Stimulated activated CD8-positive, alpha-beta memory T cell treated with anti-CD3 and anti-CD28 coated beads, Interleukin-12 subunit alpha, Interleukin-12 subunit beta, amount 100 ng/mL, for 4 hours (primary cell): Measurements from ENCODE around the gene CRISPLD2.

ENCODE experiments used
- DNase-seq: peaks from one replicate; pipeline ENCODE4 v3.0.0-alpha.2; 2020; ENCODE audit warnings: low read depth

The CRISPLD2 gene

DNA sequence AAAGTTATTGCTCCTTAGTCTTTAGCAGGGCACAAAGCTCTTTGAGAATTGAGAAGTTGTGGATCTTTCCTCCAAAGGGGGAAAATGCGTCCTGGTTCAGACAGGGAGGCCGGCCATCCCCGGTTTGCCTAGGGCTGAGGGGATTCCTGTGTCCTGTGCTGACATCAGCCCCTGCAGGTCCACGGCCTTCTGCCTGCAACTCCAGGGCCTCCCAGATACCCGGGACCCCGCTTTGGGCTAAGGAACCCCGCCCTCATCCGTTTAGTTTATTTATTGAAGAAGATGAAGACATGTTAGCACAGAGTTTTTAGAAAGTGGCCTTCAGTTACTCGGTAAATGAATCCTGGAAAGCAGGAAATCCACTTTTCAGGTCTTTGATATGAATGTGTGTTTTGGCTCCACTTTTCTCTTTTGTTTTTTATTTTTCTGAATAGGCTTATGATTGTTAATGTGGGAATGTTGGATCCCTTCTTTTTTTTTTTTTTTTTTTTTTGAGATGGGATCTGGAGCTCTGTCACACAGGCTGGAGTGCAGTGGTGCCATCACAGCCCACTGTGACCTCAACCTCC is 65.6 kb downstream of the CRISPLD2 start:
- DNase-seq: no peak

DNA sequence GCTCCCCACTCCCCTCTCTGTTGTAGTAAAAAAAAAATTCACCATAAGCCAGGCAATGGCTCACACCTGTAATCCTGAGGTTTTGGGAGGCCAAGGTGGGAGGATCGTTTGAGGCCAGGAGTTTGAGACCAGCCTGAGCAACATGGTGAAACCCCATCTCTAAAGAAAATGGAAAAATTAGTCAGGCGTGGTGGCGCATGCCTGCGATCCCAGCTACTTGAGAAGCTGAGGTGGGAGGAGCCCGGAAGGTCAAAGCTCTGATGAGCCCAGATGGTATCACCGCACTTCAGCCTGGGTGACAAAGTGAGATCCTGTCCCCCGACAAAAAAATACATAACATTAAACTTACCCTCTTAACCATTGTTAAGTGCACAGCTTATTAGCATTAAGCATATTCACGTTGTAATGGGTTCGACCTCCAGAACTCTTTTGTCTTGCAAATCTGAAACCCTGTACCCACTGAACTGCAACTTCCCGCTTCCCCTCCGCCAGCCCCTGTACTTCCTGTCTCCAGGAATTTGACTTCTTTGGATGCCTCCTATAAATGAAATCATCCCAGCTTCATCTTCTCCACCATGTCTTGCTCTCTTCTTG is 66.8 kb downstream of the CRISPLD2 start:
- no peak for DNase-seq

DNA sequence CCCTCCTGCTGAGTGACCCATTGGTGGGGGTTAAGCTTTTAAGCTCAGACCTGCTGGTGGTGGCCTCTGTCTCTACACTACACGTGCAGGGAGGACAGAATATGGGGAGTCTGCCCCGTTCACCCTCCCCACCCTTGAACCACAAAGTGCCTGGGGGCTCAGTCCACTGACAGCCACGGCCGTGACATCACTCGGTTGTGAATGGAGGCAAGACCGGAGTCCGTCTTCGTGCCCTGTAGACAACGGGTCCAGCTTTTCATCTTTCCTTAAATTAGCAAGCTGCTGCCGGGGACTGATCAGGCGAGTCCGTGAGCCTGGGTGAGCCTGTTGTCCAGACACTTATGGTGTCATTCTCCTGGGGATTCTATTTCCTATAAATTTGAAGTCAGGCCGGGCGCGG is 67.4 kb downstream of the CRISPLD2 start:
- DNase-seq: no peak

DNA sequence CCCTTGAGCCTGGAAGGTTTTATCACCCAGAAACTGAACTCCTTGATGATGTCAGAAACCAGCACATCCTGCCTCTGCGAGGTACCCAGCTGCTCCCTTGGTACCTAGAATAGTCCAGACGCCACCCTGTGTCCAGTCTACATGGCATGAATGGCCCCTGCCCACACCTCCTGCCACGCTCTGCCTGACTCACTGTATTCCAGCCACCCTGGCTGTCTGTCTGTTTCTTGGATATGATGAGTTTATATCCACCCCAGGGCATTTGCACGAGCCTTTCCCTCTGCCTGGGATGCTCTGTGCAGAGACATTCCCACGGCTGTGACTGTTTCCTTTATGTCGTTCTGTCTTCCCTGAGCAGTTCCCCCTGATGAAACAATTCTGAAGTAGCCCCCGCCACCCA is 68.7 kb downstream of the CRISPLD2 start:
- no peak for DNase-seq

DNA sequence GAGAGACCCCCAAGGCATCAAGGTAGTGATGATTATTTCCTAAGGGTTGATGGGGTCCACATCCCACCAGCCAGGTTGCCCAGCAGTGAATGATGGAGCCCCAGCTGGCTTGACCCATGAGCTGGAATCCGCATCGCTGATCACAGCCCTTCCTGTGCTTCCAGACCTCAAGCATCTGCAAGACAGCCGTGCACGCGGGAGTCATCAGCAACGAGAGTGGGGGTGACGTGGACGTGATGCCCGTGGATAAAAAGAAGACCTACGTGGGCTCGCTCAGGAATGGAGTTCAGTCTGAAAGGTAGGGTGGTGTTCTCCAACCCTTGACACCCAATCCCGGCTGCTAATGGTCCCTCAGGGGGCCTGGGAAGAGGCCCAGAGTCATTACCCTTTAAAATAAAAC is 69.3 kb downstream of the CRISPLD2 start:
- DNase-seq: no peak

DNA sequence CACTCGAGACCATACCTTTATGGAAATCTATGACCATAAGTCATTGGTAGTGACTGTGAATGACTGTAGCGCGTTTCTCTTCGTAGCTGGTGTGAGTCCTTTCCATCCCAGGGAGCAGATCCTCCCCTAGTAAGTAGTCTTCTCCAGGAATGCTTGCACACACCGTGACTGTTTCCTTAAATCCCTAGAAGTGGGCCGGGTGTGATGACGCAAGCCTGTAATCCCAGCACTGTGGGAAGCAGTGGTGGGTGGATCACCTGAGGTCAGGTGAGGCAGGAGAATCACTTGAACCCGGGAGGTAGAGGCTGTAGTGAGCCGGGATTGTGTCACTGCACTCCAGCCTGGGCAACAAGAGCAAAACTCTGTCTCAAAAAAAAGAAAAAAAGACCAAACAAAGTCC is 70.6 kb downstream of the CRISPLD2 start:
- no peak for DNase-seq

DNA sequence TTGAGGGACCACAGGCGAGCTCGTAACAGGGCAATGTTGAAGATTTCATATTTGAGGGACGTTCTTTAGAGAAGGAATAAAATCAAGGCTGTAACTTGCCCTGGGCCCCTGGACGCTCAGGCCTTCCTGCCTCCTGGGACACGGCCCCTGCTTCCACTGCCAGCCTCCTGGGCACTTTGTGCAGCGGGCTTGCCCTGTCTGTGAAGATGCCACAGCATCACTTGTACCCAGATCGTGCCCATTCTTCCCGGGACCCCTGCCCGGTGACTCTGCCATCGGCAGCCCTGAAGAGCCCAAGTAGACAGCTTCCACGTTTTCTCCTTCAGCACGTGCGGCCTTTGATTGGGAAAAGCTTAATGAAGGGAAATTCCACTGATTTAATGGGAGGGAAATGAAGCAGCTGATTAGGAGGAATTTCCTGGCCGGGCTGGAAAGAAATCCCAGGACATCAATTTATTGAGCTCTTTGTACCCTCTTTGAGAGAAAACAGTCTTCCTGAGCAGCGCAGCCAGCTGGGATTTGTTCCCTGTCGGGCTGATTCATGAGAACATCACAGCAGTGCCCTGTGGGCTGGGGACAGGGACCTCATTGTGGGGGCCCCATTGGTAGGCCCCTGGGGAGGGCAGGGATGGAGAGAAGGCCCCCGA is 71.5 kb downstream of the CRISPLD2 start:
- no peak for DNase-seq

DNA sequence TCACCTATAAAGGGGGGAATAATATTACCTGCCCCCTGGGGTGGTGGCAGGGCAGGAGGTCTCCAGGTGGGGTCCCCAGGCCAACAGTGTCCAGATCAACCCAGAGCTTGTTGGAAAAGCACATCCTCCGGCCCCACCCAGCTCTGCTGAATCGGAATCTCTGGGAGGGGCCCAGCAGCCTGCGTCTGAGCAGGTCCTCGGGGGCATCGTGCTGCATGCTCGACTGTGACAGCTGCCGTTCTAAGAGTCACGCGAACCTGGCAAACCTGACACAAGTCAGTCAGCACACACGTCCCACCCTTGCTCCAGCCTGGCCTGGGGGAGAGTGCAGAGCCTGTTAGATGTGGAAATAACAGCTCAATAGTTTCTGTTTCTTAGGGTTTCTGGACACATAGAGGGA is 72.3 kb downstream of the CRISPLD2 start:
- DNase-seq: no peak

DNA sequence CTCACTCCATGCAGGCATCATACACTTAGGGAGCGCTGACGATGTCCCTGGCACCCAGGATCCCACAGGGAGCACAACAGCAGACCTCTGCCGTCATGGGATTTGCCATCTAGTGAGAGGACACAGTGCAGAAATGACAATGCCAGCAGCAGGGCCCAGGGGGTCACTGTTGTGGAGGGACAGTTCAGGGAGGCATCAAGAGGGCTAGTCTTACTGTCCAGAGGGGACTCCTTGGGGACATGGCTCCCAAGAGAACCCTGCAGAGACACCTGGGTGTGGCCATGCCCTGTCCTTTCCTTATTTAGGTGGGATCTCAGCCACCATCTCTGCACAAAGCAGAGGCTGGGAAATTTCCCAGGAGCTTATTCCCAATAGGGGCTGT is 73.7 kb downstream of the CRISPLD2 start:
- DNase-seq: no peak

DNA sequence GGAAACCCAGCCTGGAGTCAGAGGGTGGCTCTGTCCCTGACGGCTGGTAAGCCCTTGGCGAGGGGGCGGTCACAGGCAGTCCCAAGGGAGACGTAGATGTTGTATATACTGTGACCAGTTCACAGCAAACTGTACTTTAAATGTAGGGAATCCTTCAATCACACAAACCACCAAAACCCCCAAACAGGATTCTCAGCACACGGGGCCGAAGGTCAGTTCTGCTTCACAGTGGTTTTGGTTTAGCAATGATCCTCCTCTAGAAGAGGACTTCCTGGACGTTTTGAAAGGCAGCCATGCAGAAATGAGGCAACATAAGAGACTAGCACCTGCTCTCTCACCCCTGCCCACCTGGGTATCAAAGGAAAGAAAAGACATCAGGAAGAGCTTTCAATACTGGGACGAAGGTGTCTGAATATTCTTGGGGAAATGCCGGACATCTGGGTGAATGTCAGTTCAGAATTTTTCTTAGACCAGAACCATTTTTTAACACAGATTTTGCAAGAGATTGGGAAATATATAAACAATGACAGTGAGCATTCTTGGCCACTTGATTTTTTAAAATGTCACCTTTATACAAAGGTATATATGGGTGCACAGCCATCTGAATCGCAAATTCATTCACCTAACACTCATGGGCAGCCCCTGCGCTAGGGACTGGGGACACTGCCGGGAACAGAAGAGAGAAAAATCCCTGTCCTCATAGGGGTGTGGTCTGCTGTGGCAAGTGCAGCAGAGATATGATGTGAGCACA is 74.2 kb downstream of the CRISPLD2 start:
- no peak for DNase-seq

DNA sequence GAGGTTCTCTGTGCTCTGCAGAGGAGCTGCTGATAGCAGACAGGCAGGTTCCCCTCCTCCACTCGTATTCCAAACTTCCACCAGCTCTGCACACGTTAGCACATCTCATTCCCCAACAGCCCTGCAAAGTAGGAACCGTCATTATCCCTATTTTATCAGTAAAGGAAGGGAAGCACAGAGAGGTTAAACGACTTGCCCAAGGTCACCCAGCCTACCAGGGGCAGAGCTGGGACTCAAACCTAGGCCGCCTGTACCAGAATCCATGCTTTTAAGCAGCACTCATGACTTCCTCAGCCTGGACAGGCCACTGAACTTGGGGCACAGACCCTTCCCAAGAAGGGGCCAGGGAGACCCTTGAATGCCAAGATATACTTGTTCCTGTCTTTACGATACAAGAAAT is 75.2 kb downstream of the CRISPLD2 start:
- no peak for DNase-seq

DNA sequence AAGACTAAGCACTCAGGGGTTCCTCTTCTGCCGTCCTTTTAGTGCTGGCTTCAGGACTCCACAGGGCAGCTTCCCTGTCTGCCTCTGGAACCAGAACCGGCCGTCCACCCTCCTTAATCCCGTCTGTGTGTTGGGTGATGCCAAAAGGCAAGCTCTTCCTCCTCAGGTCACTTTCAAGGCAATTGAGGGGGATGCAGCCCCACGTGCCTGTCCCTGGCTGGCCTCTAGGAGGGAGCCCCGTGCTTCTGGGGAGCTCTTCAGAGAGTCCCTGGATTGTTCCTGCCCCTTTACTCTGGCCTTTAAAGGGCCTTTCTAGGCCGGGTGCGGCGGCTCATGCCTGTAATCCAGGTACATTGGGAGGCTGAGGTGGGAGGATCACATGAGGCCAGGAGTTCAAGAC is 77.1 kb downstream of the CRISPLD2 start:
- no peak for DNase-seq

DNA sequence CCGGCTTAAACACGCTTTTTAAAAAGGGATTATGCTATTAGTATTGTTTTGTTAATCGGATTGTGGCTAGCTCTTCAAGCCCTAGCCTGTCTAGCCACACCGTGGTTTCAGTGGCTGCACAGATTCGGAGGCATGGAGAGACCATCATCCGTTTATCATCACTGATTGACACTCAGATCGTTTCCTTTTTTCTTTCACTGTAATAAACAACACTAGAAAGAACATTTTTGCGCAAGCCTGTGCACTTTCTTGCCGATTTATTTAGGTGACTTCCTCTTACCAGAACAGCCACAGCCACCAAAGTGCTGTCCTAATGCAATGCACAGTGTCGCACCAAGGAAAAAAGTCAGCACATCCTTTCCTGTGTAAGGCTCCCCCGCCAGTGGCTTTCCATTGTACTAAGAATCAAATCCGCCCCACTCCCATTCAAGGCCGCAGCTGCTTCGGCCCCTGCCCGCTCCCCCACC is 78.2 kb downstream of the CRISPLD2 start:
- no peak for DNase-seq

DNA sequence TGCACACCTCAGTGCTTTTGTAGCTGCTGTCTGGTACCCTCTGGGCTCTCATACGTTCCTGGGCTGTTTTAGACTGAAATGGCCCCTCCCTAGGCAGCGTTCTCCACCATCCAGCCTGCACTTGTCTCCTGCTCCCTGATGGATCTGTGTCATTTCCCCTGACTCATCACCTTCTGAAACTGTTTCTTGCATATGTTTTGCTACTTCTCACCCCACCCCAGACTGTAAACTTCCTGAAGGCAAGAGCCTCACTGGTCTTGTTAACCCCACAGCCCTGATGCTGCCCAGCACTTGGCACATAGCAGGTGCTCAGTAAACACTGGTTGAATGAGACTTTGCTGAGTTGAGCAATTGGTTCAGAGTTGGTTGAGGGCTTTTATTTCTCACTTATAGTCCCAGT is 78.7 kb downstream of the CRISPLD2 start:
- DNase-seq: no peak

DNA sequence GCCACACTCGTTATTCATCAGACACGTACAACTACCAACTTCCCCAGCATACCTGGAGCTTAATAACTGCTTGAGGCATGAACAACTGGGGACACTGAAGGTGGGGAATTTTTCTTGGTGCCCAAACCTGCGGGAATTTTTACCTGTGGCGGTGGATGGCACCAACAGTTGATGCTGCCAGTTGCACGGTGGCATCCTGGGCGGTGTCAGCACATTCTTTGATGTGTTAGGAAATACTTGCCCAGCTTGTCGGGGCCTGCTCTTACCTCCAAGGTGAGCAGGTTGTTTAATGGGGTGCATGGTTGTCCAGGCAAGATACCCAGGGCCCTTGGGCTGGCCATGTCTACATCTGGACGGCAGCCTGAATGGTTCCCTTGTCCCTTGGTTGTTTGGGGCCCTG is 79.6 kb downstream of the CRISPLD2 start:
- DNase-seq: no peak

DNA sequence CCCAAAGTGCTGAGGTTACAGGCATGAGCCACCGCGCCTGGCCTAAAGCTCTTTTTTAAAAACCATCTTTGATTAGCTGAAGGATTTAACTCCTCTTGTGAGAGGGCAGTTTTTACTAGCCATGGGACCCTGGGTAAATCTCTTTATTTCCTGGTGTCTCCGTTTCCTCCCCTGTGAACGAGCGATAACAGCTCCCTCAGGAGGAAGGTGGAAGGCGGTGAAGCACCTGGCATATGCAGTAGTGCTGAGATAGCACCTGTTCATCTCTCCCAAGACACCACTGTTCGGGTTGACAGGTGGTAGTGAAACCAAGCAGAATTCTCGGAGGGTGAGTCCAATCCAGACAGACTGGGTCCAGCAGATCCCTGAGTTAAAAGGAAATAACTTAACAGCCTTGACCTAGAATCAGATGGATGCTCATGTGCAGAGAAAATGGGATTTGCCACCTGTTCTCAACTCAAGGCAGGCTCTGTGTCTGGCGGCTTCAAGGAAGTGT is 86.2 kb downstream of the CRISPLD2 start:
- no peak for DNase-seq

DNA sequence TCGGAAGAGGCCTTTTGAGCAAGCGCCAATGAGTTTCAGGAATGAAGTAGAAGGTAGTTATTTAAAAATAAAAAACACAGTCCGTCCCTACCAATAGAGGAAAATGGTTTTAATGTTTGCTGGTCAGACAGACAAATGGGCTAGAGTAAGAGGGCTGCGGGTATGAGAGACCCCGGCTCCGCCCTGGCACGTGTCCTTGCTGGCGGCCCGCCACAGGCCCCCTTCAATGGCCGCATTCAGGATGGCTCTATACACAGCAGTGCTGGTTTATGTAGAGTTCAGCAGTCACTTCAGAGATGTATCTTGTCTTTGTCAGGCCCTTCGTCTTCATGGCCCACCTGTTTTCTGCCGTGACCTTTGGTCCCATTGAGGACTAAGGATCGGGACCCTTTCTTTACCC is 87.3 kb downstream of the CRISPLD2 start:
- no peak for DNase-seq

DNA sequence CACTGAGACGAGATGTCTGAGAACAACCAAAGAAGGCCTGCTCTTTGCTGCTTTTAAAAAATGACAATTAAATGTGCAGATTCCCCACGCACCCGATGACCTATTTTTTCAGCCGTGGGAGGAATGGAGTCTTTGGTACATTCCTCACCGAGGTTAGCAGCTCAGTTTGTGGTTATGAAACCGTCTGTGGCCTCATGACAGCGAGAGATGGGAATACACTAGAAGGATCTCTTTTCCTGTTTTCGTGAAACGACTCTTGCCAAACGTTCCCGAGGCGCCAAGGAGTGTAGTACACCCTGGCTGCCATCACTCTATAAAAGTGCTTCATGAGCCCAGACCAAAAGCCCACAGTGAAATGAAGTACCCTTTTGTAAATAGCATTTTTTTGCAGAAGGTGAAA is 87.8 kb downstream of the CRISPLD2 start:
- DNase-seq: no peak

DNA sequence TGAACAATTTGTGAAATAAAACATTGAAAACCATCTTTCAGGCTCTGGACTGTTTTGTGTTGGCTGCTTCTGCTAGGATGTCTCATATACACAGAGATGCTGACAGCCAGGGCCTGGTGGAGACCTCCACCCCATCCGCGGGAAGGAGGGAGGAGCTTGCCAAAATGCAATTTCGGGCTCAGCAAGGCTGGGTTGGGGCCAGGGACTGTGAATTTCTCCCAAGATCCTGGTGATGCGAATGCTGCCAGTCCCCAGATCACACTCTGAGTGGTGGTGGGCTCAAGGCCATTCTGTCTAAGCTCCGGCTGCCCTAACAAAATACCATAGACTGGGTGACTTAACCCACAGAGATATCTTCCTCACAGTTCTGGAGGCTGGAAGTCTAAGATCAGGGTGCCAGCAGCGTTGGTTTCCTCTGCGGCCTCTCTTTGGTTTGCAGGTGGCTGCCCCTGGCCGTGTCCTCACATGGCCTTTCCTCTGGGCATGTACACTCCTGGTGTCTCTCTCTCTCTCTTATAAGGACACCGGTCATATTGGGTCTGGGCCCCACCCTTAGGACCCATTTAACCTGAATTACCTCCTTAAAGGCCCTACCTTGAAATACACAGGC is 89.8 kb downstream of the CRISPLD2 start:
- DNase-seq: no peak

DNA sequence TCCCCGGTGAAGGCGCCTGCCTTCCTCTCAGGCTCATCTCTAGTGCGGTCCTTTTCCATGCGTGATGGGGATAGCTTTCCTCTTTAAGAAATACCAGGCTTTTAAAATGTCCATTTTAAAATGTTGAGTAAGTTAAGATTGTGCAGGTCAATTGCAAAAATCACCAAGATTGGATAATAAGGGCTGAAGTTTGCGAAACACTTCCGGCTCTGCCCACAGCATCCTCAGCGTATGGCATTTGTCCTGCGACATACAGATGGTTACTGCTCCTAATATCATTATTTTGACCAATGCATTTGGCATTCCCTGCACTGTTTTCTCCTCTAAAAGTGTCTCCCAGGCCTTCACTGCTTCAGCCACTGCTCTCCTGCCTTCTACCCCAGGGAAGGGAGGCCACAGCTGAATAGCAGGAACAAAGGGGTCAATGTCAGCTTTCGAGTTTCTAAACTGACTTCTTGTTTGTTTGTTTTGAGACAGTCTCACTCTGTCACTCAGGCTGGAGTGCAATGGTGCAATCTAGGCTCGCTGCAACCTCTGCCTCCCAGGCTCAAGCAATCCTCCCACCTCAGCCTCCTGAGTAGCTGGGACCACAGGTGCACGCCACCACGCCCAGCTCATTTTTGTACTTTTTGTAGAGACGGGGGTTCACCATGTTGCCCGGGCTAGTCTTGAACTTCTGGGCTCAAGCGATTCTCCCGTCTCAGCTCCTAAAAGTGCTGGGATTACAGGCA is 91.9 kb downstream of the CRISPLD2 start:
- DNase-seq: no peak

DNA sequence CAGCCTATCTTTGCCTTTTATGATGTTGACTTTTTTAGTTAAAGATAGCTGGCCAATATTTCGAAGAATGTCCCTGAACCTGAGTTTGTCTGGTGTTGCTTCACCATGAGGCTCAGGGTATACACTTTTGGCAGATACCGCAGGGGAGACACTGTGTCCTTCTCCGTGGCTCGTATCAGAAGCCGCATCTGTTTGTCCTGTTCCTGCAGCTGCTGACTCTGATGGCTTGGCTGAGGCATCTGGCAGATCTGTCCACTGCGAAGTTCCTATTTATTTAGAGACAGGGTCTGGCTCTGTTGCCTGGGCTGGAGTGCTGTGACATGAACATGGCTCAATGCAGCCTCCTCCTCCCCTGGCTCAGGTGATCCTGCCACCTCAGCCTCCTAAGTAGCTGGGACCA is 93.5 kb downstream of the CRISPLD2 start:
- DNase-seq: no peak

DNA sequence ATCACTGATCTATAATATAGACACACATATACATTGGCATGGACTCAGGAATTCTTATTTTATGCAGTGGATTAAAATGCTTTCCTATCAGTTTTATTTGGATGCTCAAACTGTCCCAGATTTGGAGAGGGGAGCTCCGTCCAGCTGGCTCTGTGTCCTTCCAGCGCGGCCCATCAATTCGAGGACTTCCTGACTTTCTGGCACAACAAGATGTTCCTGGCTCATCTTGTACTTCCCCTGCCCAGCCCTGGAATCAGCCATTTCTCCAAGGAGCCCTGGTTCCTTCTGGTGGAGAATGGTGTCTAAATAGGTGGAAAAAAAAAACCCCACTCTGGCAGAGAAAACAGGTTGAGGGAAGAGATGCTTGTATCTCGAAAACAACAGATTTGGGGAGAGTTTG is 94.5 kb downstream of the CRISPLD2 start:
- DNase-seq: no peak
